Umbilical cord (tissue), 1 donor: ENCODE results near the gene GC. TPM values are rescaled to one million over a fixed set of nuclear protein-coding genes. Genes with fewer than 3 reads are reported as not detected.

Experiments used
- total RNA-seq: library from RNA; depleted of rRNA; stranded (reverse); fragments of >200 nt; gene quantifications from one replicate; pipeline ENCODE4 v1.2.3, GENCODE V29; 2014; ENCODE audit warnings: low replicate concordance; ENCODE audit not compliant: insufficient read depth

The GC gene
- total RNA-seq, 1 donor from 2014 or later, result 4.6 TPM

Other genes starting within 250 kb of the GC start
- gene NPFFR2, start 247.9 kb upstream of the GC start, total RNA-seq, result 14.7 TPM